Astrocyte of the hippocampus (primary cell): Measurements from ENCODE around the gene UNC13C.
"Not testable (repeated sequence)": the region's sequence is repeated elsewhere in the genome, so short reads cannot be mapped to it uniquely, and the experiment has no call there.

Experiments used
- DNase-seq: peaks from one replicate; pipeline ENCODE4 v3.0.0; 2011; ENCODE audit warnings: low read depth, low spot score

UNC13C gene

DNA sequence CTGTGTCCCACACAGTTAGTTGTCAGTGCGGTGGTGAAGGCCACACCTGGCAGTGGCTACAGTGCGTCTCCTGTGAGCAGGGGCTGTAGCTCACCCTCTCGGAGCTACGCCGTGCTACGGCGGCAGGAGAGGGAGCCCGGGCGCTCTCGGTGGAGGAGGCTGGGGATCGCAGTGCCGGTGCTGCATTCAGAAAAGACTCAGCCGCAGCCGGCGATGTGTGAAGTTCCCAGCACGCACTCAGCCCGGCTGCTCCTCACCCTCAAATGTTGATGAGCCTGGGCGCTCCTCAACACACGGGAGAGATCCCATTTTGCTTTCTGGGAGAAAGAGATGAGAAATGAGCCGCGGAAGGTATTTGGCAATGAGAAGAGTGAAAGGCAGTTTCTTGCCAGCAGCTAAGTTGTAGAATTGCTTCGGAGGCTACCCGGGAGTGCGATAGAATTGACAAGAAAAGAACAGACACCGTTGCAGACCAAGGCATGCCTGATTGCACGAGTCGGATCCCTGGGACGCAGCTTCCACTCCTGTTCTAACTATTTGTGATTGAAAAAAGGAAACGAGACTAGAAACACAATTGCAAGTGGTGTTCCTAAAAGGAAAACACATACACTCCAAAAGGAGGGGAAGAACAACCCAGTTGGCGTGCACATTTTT is at the start of gene UNC13C:
Gene UNC13C, plus strand, starts transcription at position 189 of the 654 bp plus-strand sequence. CDS start 34,463 bp downstream, outside the sequence.
- DNase-seq: peak; percentile 51

DNA sequence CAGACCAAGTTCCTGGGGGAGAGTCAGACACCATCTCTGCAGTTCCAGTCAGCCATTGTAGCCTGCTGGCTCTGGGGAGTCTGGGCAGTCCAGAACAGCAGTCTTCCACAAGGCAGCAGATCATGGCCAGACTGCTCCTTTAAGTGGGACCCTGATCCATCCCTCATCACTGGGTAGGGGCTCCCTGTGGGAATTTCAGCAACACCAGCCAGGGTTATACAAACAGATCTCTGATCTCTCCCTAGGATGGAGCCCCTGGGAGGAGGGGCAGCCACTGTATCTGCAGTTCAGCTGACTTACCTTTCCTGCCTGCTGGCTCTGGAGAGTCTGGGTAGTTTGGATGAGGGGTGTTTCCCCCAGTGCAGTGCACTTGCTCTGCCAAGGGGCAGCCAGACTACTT is 42.1 kb upstream of the UNC13C start:
- DNase-seq: no peak

DNA sequence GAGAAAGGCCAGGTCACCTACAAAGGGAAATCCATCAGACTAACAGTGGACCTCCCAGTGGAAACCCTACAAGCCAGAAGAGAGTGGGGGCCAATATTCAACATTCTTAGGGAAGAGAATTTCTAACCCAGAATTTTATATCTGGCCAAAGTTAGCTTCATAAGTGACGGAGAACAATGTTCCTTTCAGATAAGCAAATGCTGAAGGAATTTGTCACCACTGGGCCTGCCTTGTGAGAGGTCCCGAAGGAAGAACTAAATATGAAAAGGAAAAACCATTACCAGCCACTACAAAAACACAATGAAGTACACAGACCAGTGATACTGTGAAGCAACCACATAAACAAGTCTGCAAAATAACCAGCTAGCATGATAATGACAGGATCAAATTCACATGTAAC is 40.6 kb upstream of the UNC13C start:
- DNase-seq: not testable (repeated sequence)

DNA sequence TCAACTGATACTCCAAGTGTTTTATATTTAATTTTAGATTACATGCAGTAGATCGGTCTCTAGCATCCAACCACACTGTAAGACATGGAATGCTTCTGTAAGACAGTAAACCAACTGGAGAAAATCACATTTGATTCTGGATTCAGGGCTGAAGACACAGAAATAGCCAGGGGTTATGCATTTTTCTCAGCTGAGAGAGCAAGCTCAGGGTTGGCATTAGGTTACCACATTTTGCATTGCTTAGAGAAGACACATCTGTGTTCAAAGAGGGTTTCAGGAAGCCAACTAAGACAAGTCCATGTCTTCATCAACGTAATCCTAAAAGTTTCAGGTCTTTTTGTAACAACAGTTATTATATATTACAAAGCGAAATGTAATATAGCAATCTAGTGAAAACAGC is 27.7 kb upstream of the UNC13C start:
- no peak for DNase-seq

DNA sequence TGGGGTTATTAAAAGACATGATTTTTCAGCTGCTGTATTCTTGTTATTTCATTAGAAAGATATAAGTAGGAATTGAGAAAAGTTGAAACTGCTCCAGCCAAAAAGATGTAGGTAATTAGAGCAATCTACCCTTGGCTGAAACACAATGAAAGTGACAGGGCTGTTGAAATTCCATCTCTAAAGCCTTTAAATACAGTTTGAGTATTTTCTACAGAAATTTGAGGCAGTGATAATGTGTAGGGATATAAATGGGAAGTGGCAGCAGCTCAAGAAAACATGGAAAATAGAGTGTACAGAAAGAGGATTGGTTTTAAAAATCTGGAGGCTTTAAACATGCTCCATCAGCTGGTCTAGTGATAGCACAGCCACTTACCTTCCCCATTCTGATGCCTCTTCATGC is 22.8 kb upstream of the UNC13C start:
- no peak for DNase-seq

DNA sequence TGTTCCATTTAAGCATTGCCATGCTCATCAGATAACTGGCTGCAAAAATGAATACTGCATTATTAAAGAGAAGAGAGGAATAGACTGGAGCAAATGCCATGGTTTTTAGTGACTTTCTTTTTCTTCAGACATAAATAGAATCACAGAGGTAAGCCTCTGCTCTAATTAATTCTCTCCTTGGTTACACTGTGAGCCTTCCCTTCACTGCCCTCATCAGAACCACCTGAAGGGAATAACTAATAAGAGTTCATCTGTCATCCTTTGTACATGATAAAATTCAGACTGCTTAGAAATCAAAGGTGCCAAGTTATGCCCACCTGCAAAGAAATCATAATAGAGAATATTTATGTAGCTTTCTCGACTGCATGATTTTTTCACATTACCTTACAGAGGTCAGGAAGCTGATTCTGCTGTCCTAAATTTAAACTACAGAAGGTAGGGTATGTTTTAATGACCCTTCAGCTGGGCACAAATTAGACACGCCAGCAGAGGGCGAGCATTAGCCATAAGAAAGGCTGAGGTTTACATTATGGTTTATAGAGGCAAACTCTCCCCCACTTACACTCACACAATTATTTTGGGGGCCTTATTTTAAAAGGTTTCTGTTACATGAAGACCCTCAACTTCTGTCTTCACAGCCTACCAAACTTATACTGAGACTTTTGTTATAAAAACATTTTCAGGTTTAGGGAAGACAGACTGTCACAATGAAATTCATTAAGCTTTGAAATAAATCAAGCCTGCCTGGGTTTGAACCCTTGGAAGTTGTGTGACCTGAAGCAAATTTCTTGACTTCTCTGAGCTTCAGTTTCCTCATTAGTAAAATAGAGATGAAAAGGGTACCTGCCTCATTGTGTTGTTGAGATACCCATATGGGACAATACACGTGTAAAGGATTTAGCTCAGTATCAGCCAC is 15.3 kb upstream of the UNC13C start:
- DNase-seq: peak; percentile 33

DNA sequence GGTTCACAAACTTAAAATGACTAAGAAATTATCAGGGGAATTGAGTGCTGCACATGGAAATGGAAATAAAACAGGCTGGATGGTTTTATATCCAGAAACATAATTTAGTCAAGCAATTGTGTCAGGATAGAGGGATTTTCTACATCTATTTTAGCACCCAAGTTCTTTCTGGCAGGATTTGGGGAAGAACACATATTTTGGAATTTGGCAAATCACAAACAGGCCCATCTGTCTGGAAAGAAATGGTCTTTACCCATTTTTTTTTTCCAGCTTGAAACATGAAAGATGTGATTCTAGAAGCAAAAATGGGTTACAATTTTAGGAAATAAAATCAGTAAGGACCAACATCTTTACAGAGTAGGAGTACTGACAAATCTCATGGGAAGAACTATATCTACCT is 14.4 kb upstream of the UNC13C start:
- DNase-seq: no peak

DNA sequence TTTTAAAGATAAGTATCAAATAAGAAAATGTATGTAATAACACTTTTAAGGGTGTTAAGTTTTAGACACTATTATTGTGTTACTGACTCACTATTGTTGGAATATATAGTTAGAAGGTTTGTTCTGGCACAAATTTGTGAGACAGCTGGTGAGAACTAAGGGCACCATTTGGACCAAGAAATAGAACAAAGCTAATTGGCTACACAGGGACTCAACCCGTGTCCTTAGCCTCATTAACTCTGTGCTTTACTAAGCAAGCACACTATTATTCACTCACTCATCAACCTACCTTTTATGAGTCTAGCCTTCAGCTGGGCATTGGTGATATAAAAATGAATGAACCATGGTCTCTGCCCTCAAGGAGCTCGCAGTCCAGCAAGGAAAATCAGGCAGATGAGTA is 4.1 kb upstream of the UNC13C start:
- no peak for DNase-seq

DNA sequence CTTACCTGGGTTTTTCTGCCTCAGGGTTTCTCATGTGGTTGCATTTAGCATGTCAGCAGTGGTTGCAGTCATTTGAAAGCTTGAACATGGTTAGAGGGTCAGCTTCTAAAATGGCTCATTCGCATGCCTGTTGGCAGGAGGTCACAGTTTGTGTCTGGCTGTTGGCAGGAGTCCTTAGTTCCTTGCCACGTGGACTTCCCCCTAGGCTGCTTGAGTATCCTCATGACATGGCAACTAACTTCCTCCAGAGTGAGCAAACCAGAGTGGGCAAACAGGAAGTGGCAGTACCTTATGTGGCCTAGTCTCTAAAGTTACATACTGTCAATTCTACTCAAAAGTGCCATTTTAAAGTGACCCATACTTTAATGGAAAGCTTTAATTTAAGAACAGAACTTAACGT is 3.4 kb upstream of the UNC13C start:
- no peak for DNase-seq

DNA sequence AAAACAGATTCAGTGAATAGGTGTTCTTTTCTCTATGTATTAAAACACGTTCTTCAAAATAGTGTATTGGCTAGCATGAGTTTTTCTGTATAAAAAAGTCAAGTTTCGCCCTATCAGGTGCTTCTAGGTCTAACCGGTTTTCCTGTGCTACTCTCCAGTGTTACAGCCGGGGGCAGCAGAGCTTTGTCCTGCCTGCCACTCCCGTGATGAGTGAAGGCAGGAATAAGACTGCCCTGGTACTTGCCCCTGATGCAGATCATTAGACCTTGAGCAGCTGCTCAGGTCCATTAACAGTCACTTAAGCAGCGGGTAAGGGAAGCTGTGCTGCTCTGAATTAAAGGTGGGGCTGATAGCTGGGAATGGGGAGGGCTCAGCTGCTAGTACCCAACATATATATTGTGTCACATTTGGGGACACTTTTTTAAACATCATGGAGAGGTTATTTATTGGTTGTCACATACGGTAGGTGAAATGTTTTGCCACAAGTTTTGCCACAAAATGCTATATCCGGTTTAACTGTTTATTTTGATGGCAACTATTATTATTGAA is 1.3 kb upstream of the UNC13C start:
- peak; percentile 4 for DNase-seq

DNA sequence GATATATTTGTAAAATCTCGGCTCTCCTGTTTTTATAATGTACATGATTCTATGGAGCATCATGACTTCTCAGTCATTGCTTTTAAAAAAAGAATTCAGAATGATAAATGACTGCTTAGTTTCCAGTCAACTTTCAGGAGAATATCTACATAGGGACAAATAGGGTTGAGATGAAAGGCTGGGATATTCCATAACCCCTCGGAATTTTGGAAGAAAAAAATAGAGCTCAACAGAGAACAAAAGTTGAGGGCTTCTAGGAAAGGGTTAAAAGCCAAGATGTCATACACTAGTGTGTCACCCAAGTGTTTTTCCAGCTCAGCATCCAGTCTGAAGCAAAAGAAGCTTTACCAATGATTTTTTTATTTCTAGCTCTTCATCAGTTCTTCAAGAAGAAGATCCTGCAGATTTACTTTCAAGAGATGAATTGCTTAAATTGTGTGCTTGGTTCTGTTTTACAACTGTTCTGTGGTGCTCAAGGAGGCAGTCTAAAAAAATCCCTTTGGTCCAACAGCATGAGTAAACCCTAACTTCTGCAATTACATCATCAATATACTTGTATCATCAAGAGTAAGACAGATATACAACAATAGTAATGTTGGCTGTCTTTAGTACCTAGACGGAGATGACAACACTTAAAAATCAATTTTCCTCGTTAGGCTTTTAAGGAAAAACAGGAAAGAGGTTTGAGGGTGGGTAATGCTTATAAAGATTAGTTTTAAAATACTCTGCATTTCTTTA is 979 bp downstream of the UNC13C start:
- no peak for DNase-seq

DNA sequence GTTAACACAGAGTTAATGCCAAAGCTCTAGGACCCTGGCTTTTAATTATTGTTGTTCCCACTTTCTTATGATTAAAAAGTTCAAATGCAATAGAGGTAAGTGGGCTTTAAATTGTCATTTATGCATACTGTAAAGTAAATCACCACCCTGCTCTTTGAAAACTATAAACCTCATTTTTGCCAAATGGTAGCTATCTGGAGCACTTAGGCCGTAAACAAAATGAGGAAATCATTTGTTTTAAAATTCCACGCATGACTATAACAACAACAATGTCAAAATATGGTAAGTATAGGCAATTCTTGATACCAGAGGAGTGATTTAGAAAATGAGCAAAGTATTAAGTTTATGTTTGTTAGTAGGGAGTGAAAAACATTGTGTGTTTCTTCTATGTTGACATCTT is 1.8 kb downstream of the UNC13C start:
- no peak for DNase-seq

DNA sequence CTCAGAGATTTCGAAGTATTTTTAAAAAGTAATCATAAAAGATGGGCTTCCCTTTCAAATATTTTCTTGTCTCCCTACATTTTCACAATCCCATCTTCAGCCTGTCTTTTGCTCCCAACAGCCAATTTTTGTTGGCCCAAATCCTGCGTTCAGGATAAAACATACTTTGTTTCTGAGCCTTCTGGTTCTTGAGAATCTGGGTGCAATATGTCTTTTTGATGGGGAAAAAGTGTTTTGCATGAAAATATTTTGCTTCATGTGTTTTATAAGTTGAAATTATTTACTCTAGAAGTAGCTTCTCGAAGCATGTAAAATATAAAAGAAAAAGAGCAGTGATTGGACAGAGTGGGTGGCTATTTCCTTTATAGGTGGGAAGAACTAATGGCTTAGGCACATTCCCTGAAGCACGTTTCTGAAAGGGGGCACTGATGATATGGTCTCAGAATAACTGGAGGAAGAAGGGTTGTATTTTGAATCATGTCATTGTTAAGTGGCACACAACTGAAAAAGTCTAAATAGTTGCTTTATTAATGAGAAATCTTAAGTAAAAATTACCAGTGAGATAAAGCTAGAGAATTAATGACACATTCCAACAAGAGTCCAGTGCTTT is 3.9 kb downstream of the UNC13C start:
- DNase-seq: no peak

DNA sequence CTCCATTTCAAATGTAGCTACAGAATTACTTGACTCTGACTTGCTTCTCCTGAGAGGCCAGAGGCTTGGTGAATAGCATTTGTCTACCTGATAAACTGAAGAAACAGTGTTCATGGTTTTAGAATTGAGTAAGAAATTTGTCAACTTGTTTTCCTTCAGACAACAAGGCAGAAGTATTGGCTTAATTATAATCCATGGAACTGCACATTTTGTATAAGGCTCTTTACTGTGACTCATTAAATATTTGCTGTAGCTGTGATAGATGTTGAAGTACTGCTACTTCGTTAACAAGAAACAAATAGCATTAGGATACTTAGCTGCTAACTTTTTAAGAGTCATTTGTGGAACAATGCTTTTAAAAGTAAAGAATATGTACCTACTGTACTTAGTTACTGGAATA is 4.6 kb downstream of the UNC13C start:
- DNase-seq: no peak

DNA sequence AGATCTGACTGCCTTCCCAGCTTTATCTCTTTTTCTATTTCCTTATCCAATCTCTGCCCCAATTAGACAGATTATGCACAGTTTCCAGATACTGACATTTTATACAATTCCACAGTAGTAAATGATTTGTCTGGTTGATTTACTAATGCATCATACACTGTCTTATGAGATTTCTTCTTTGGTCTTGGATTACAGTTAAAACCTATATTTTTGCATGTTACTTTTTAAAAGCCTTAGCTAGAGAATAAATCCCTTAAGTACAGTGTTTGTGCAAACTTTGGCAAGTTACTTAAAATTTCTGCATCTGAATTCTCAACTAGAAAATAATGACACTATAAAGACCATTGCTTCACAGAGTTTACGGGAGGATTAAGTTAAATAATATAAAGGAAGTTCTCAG is 6.0 kb downstream of the UNC13C start:
- no peak for DNase-seq

DNA sequence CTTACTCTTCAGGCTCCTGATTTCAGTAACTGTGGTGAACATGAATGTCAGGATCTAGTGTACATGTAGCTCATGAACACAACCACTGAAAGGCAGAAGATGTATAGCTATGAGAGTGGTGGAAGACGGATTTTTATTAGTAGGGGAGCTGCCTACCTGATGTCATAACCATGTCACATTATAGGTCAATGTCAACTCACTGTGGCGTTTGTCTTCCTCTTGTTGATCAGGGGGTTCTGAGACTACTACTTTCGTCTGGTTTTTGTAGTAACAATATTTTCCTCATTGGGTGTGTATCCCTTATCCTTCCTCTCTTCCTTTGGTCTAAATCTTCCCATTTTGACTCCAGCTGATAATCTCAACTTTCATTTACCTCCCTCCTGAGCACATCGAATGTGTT is 7.3 kb downstream of the UNC13C start:
- DNase-seq: no peak

DNA sequence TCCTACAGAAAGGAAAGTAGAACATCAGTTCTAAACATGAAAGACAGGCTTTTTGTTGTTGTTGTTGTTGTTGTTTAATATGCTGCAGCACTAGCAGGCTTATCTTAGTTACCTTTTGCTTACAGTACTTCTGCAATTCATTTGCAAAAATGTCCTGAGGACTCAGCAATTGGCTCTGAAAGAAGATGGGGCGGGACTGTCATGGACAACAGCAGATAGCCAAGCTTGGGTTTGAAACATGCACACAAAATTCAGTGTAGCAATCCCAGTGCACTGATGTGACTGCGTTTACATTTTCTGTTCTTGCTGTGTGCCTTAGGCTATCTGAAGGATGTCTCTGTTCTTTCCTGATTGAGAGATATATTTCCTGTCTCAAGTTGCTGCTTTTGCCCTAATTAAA is 9.2 kb downstream of the UNC13C start:
- no peak for DNase-seq

DNA sequence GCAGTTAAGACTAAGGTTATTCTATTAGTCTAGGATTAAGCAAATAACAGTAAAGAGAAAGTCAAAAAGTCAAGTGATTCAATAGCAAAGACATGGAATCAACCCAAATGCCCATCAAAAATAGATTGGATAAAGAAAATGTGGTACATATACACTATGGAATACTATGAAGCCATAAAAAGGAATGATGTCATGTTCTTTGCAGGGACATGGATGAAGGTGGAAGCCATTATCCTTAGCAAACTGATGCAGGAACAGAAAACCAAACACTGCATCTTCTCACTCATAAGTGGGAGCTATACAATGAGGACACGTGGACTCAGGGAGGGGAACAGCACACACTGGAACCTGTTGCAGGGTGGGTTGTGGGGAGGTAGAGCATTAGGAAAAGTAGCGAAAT is 29.0 kb downstream of the UNC13C start:
- DNase-seq: no peak

DNA sequence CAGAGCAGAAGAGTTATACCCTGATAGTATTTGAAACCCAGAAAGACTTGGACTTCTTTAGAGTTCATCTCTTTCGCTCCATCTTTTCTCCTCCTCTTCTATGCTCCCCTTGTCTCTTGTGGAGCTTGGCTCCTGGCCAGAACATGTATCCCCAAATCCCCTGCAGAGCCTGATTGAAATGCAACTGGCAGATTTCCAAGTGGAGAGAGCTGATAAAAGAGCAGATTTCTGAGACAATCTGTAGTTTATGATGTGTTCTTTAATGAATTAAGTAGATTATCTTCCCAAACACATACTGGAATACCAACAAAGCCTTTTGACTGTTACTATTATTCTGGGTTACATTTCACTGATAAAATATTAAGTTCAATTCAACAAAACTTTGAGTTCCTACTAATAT is 33.4 kb downstream of the UNC13C start:
- no peak for DNase-seq

DNA sequence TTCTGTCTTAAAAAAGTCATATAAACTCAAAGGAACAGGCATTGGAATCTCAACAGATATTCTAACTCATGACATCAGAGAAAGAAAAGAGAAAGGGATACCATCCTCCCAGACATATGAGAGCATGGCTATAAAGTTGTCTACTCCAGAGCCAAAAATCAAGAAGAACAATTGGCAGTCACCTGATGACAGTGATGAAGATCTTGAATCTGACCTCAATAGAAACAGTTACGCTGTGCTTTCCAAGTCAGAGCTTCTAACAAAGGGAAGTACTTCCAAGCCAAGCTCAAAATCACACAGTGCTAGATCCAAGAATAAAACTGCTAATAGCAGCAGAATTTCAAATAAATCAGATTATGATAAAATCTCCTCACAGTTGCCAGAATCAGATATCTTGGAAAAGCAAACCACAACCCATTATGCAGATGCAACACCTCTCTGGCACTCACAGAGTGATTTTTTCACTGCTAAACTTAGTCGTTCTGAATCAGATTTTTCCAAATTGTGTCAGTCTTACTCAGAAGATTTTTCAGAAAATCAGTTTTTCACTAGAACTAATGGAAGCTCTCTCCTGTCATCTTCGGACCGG is 35.9 kb downstream of the UNC13C start:
- DNase-seq: no peak

DNA sequence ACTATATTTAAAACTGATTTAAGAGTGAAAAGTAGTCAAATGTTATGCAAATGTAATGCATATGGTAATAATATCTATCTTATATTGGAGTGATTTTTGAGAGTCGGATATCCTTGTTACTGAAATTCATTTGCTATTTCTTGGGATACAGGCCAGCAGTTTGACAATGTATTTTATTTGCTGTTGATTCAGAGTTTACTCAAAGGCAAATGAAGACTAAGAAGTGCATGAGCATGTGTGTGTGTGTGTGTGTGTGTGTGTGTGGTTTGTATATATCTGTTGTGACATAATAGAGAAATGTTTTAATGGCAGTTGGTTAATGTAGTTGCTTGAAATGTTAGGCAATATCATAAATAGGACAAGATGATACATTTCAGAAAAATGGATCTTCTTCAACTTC is 39.0 kb downstream of the UNC13C start:
- no peak for DNase-seq
